ENCODE data around the gene ATP8A2. TPM values are rescaled to one million over a fixed set of nuclear protein-coding genes. Genes with fewer than 3 reads are reported as not detected.

Gene ATP8A2
- total RNA-seq, 1 experiment from 2014 or later = not detected

- intact Hi-C loops (cut with micrococcal nuclease; ENCODE audit: unreplicated experiment) (no loop called here), in situ Hi-C loops (cut with HindIII; ENCODE audit: low pct_unique_long_range_greater_than_20kb, low sequenced_read_pairs) (no loop called here)
- POLR2A ChIA-PET = no interaction called here
- DNase-seq (ENCODE audit: low read depth, low spot score) (no peak), ATAC-seq (no peak)
- no peak overlapping the region for H3K27ac ChIP-seq (ENCODE audit: low read length)
- TF ChIP-seq SIN3A (IDR thresholded peaks at IDR 0.05; ENCODE audit: borderline replicate concordance, insufficient read depth, low read depth, low read length) (no peak), CTCF (IDR thresholded peaks at IDR 0.05) (no peak), REST (IDR thresholded peaks at IDR 0.05; ENCODE audit: insufficient read depth in 1 of 2, low read depth in 2 of 2, low read length in 1 of 2) (no peak), TCF7L2 (IDR thresholded peaks at IDR 0.05; ENCODE audit: low read depth, low read length) (no peak), POLR2AphosphoS5 (IDR thresholded peaks at IDR 0.05; ENCODE audit: low read depth, low read length) (no peak)
- H3K4me3 ChIP-seq (ENCODE audit: low read depth in 2 of 2, low read length in 2 of 2) = no peak overlapping the region
- no peaks in the 10 kb centered on the region for H3K9me3 ChIP-seq (ENCODE audit: control insufficient read depth, insufficient read depth, low read depth, low read length)
- no peaks in the 10 kb centered on the region for H3K4me1 ChIP-seq (ENCODE audit: control insufficient read depth, insufficient read depth, low read length)
- no peaks in the 10 kb centered on the region for H3K36me3 ChIP-seq (ENCODE audit: control insufficient read depth, insufficient read depth, low read length)
- CTCF ChIA-PET = no interaction called here
- H3K27me3 ChIP-seq (ENCODE audit: control insufficient read depth, insufficient read depth, low read length) = no peaks in the 10 kb centered on the region
- BruUV-seq (replicated peaks) = no TSS peak
Measured at GRCh38 chr13:25927363-25927762, 555.6 kb downstream of the ATP8A2 start.

GRCh38 chr13:25927932-25928331 is 556.2 kb downstream of the ATP8A2 start:
- no peak for TF ChIP-seq SIN3A (IDR thresholded peaks at IDR 0.05; ENCODE audit: borderline replicate concordance, insufficient read depth, low read depth, low read length)
- TF ChIP-seq CTCF (IDR thresholded peaks at IDR 0.05) = no peak
- no peak for TF ChIP-seq POLR2AphosphoS5 (IDR thresholded peaks at IDR 0.05; ENCODE audit: low read depth, low read length)
- no peak for TF ChIP-seq REST (IDR thresholded peaks at IDR 0.05; ENCODE audit: insufficient read depth in 1 of 2, low read depth in 2 of 2, low read length in 1 of 2)
- TF ChIP-seq TCF7L2 (IDR thresholded peaks at IDR 0.05; ENCODE audit: low read depth, low read length) = no peak
- DNase-seq (ENCODE audit: low read depth, low spot score) = no peak
- H3K4me1 ChIP-seq (ENCODE audit: control insufficient read depth, insufficient read depth, low read length) = no peaks in the 10 kb centered on the region
- BruUV-seq (replicated peaks) = no TSS peak
- in situ Hi-C loops (cut with HindIII; ENCODE audit: low pct_unique_long_range_greater_than_20kb, low sequenced_read_pairs) (no loop called here), intact Hi-C loops (cut with micrococcal nuclease; ENCODE audit: unreplicated experiment) (no loop called here)
- H3K27me3 ChIP-seq (ENCODE audit: control insufficient read depth, insufficient read depth, low read length) = no peaks in the 10 kb centered on the region
- no peak overlapping the region for H3K27ac ChIP-seq (ENCODE audit: low read length)
- no peaks in the 10 kb centered on the region for H3K36me3 ChIP-seq (ENCODE audit: control insufficient read depth, insufficient read depth, low read length)
- CTCF ChIA-PET = no interaction called here
- no peak for ATAC-seq
- no peak overlapping the region for H3K4me3 ChIP-seq (ENCODE audit: low read depth in 2 of 2, low read length in 2 of 2)
- POLR2A ChIA-PET = no interaction called here
- H3K9me3 ChIP-seq (ENCODE audit: control insufficient read depth, insufficient read depth, low read depth, low read length) = no peaks in the 10 kb centered on the region

All from Panc1 (cell line).